ACHN (cell line): ENCODE measurements around the gene CDH13.

Source experiments
- DNase-seq: peaks from one replicate; pipeline ENCODE4 v3.0.0-alpha.2; 2015
- in situ Hi-C: cut with HindIII; loops from 2 replicates; pipeline ENCODE4 v1.10.0; 2017; ENCODE audit warnings: low sequenced_read_pairs, low pct_ligation_motif_present, low pct_unique_long_range_greater_than_20kb

CDH13 gene

GRCh38 chr16:83516931-83517330 is 890.2 kb downstream of the CDH13 start:
- in situ Hi-C loops, result no loop called here
- no peak for DNase-seq

- in situ Hi-C loops, result no loop called here
Measured at GRCh38 chr16:83517398-83517797, 890.6 kb downstream of the CDH13 start.

GRCh38 chr16:83520596-83520995 is 893.8 kb downstream of the CDH13 start:
- in situ Hi-C loops, result no loop called here
- DNase-seq, result no peak

More at GRCh38 chr16:83517398-83517797, 890.6 kb downstream of the CDH13 start:
- DNase-seq, result no peak

- in situ Hi-C loops, result no loop called here
- no peak for DNase-seq
Measured at GRCh38 chr16:83530293-83530692, 903.5 kb downstream of the CDH13 start.

- in situ Hi-C loops, result no loop called here
- no peak for DNase-seq
Measured at GRCh38 chr16:83532634-83533033, 905.9 kb downstream of the CDH13 start.

- DNase-seq, result peak; percentile 86
- in situ Hi-C loops, result no loop called here
Measured at GRCh38 chr16:83533193-83533592, 906.4 kb downstream of the CDH13 start.

GRCh38 chr16:83538707-83539106 is 911.9 kb downstream of the CDH13 start:
- DNase-seq, result no peak
- in situ Hi-C loops, result no loop called here

GRCh38 chr16:83539736-83540490 is 913.1 kb downstream of the CDH13 start:
- in situ Hi-C loops, result no loop called here
- DNase-seq, result no peak

GRCh38 chr16:83541231-83541630 is 914.5 kb downstream of the CDH13 start:
- no peak for DNase-seq
- in situ Hi-C loops, result no loop called here

GRCh38 chr16:83542491-83542890 is 915.7 kb downstream of the CDH13 start:
- DNase-seq, result no peak
- in situ Hi-C loops, result no loop called here

GRCh38 chr16:83549316-83550182 is 922.8 kb downstream of the CDH13 start:
- DNase-seq, result no peak
- in situ Hi-C loops, result no loop called here

- in situ Hi-C loops, result no loop called here
- no peak for DNase-seq
Measured at GRCh38 chr16:83550183-83550569, 923.4 kb downstream of the CDH13 start.

GRCh38 chr16:83552228-83552627 is 925.5 kb downstream of the CDH13 start:
- in situ Hi-C loops, result no loop called here
- peak; percentile 90 for DNase-seq

GRCh38 chr16:83552930-83553329 is 926.2 kb downstream of the CDH13 start:
- in situ Hi-C loops, result no loop called here
- no peak for DNase-seq

- in situ Hi-C loops, result no loop called here
Measured at GRCh38 chr16:83554096-83554495, 927.3 kb downstream of the CDH13 start.

GRCh38 chr16:83554540-83554939 is 927.8 kb downstream of the CDH13 start:
- no peak for DNase-seq
- in situ Hi-C loops, result no loop called here

More at GRCh38 chr16:83554096-83554495, 927.3 kb downstream of the CDH13 start:
- DNase-seq, result no peak

GRCh38 chr16:83561876-83562275 is 935.1 kb downstream of the CDH13 start:
- in situ Hi-C loops, result no loop called here
- DNase-seq, result peak; percentile 55

GRCh38 chr16:83568345-83568744 is 941.6 kb downstream of the CDH13 start:
- DNase-seq, result no peak
- in situ Hi-C loops, result no loop called here

GRCh38 chr16:83574388-83574787 is 947.6 kb downstream of the CDH13 start:
- in situ Hi-C loops, result no loop called here
- DNase-seq, result peak; percentile 87
